NB4 (cell line): ENCODE data around the gene ZNF615.
"Not testable (repeated sequence)": the region's sequence is repeated elsewhere in the genome, so short reads cannot be mapped to it uniquely, and the experiment has no call there.

Source experiments
- DNase-seq: peaks from one replicate; pipeline ENCODE4 v3.0.0; 2010; ENCODE audit warnings: low read depth
- H3K4me3 ChIP-seq: one replicate; pipeline ENCODE4 v1.5.1; 2011; ENCODE audit warnings: mild to moderate bottlenecking, low read depth, low read length, moderate library complexity
- CTCF ChIP-seq: IDR thresholded peaks from one replicate; pipeline ENCODE4 v1.5.1; 2012; ENCODE audit warnings: low read depth, low read length
- MAX ChIP-seq: IDR thresholded peaks from 2 replicates; pipeline ENCODE4 v1.6.1; 2011; ENCODE audit warnings: low read depth, low read length
- MYC ChIP-seq: IDR thresholded peaks from 2 replicates; pipeline ENCODE4 v1.6.1; 2011; ENCODE audit warnings: low read depth, low read length
- POLR2A ChIP-seq: IDR thresholded peaks from 2 replicates; pipeline ENCODE4 v1.6.1; 2011; ENCODE audit warnings: mild to moderate bottlenecking; ENCODE audit not compliant: insufficient read length; ENCODE audit errors: extremely low read depth

Gene ZNF615

GRCh38 chr19:52007806-52008557 lies at the start of gene ZNF615:
Gene ZNF615, minus strand, starts transcription at chr19:52008211. Its CDS starts 4,500 bp downstream, at chr19:52003711.
- peak within 1 kb of the TSS; percentile 88 for H3K4me3 ChIP-seq
- peak; percentile 90 for DNase-seq
- TF ChIP-seq MAX (no peak), CTCF (no peak), POLR2A (no peak), MYC (no peak)

- not testable (repeated sequence) for H3K4me3 ChIP-seq, DNase-seq
Observed at GRCh38 chr19:52056480-52056879, 48.5 kb upstream of the ZNF615 start.

GRCh38 chr19:52051736-52052135 lies 43.7 kb upstream of the ZNF615 start:
- DNase-seq, H3K4me3 ChIP-seq: not testable (repeated sequence)

- TF ChIP-seq MAX (peak; percentile 35; the same call in 1 of the 2 replicates), POLR2A (no peak)
- peak within 1 kb of the TSS; percentile 80 for H3K4me3 ChIP-seq
- peak; percentile 98 for DNase-seq
Observed at GRCh38 chr19:52048555-52049501, 40.8 kb upstream of the ZNF615 start, which contains the start of gene ZNF432. Gene ZNF432, minus strand, starts transcription at chr19:52048838. Its CDS starts 1,970 bp downstream, at chr19:52046868.

GRCh38 chr19:52039169-52039568 lies 31.2 kb upstream of the ZNF615 start:
- no peak for DNase-seq
- no peak overlapping the region for H3K4me3 ChIP-seq
- no peak for TF ChIP-seq MYC
- no peak for TF ChIP-seq MAX
- TF ChIP-seq POLR2A, result no peak
- TF ChIP-seq CTCF, result no peak

GRCh38 chr19:52034051-52034728 lies 26.2 kb upstream of the ZNF615 start:
- DNase-seq, result no peak
- TF ChIP-seq CTCF (no peak), MAX (no peak), MYC (no peak), POLR2A (no peak)

GRCh38 chr19:52028780-52029123 lies 20.7 kb upstream of the ZNF615 start:
- no peak for DNase-seq
- TF ChIP-seq MYC (no peak), POLR2A (no peak), MAX (no peak), CTCF (no peak)
- H3K4me3 ChIP-seq, result peak overlapping the region; percentile 94

More at GRCh38 chr19:52034051-52034728, 26.2 kb upstream of the ZNF615 start:
- no peak overlapping the region for H3K4me3 ChIP-seq
